SW480 (cell line): ENCODE data around the gene PTPRU.
A peak's percentile ranks its signal among the peaks of the same experiment; 100 is the strongest.
"Not testable (repeated sequence)": the region's sequence is repeated elsewhere in the genome, so short reads cannot be mapped to it uniquely, and the experiment has no call there.

Source experiments
- DNase-seq: peaks from one replicate; pipeline ENCODE4 v3.0.0-alpha.2; 2016; ENCODE audit warnings: low spot score

PTPRU gene

GRCh38 chr1:29222260-29222659, 14.1 kb upstream of the PTPRU start:
- not testable (repeated sequence) for DNase-seq

GRCh38 chr1:29222686-29223085, 13.6 kb upstream of the PTPRU start:
- DNase-seq = no peak

DNA sequence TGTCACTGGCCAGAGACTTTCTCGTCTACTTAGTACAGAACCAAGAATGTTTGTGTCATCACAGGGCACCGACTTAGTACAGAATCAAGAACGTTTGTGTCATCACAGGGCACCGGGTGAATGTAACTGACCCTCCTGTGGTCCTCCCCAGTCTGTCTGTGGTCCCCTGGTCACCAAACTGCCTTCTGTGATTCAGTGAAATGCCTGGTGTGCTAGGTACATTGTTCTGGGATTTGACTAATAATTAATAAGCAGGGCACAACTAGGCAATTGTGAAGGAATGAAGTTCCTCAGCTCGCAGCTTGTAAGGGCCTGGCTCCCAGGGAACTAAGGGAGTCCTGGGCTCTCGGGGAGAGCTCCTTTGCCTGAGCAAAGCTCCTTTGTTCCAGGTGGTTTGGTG, 12.8 kb upstream of the PTPRU start:
- no peak for DNase-seq

GRCh38 chr1:29224356-29224837, 11.9 kb upstream of the PTPRU start:
- no peak for DNase-seq

GRCh38 chr1:29225361-29225760, 11.0 kb upstream of the PTPRU start:
- no peak for DNase-seq

DNA sequence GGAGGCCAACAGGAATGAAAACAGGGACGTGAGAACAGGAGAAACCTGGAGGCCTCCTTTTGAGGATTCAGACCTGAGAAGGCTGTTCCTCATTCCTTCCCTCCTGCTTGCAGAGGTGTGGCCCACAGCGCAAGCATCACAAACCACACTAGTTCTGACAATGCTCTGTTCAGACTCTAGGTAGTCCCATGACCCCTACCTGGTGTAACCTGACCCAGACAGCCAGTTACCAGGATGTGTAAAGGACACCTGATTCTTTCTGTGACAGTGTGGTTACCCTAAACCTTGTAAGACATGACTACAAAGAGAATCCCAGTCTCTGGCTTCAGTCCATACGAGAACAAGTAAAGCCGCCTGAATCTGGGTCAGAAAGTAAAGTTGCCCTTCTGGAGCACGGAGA, 8.8 kb upstream of the PTPRU start:
- DNase-seq = peak; percentile 72

GRCh38 chr1:29230204-29230552, 6.1 kb upstream of the PTPRU start:
- no peak for DNase-seq

DNA sequence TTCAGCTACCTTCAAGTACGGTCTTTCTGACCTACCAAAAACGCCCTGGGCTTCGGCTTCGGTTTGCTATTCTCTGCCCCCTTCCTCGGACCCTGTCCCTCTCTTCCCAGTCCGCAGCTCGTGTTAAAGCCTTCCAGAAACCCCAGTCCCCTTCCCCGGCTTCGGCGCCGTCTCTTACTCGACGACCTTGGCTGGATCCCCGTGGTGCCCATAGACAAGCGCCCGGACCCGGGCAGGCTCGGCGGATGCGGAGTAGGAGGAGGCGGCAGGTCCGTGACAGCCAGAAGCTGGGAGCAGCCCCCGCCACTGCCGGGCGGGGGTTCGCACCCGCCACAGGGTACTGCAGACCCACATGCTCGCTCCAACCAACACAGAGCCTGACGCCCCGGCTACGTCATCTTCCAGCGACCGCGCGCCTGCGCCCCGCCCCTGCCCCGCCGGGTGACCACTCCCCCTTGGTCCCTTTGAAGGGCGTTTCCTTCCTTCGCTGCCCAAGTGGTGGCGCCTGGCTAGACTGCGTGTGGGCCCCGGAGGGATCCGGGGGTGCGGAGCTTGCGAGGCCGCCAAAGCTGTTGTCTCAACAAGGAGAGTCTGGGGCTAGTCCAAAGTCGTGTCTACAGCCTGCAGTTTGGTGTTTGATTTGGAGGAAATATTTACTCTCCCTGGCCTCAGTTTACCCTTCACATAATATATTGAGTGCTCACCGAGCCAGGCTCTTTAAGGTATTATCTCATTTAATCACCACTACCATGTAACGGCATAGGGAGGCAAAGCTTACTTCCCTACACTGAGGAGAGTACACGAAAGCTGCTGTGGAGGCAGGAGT, 5.6 kb upstream of the PTPRU start, which contains the start of gene MECR:
Gene MECR, minus strand, starts transcription at position 382 of the 826 bp plus-strand sequence. Its CDS starts 28 bp downstream, at position 354.
- DNase-seq = peak; percentile 88

DNA sequence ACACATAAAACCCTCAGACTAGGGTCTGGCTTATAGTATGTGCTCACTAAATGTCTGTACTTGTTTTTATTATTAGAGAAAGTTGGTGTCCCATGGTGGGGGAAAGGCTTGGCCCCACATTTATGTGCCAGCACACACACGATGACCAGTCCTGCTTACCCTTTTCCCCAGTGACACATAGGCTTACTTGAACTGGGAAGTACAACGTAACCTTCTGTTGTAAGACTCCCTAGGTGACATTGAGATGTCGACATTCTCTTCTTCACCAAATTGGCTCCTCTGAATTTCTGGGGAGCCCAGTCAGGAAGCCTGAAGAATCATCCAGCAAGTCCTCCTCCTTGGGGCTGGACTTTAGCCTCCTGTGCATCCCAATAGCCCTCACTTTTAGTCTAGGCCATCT, 3.9 kb upstream of the PTPRU start:
- no peak for DNase-seq

DNA sequence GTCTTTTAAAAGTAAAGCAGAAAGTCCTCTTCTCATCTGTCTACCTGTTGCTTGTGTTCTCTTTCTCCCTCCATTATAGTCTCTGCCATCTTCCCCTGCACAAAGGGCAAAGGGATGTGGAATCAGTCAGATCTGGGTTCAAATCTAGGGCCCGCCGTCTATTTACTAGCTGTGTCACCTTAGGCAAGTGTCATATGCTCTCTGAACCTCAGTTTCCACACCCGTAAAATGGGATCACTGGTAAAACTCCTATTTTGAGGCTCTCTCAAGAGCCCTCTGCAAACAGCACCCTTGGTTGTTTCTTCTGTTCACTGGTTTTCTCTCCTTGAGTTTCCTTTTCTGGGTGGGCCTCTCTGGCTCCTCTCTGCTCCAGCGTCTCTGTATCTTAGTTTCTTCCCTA, 2.6 kb upstream of the PTPRU start:
- DNase-seq = no peak

- no peak for DNase-seq
Observed at GRCh38 chr1:29234471-29234870, 1.9 kb upstream of the PTPRU start.

- not testable (repeated sequence) for DNase-seq
Observed at GRCh38 chr1:29234881-29235280, 1.4 kb upstream of the PTPRU start.

DNA sequence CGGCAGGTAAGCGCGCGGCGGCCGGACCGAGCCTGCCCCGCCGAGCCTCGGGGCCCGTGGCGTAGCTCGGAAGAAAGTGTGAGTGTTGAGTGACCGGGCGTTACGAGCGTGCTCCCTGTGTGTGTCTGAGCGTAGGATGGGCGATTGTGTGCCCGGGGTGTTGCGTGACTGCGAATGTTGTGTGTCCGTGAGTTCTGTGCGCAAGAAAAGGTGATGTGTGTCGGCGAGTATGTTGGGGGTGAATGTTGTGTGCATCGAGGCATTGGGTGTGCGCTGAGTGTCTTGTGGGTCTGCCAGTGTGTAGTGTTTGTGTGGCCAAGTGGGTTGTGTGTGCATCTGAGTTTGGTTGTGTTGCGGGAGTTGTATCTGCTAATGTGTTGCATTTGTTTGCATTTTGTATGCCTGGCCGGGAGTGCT, 398 bp downstream of the PTPRU start:
- peak; percentile 25 for DNase-seq

DNA sequence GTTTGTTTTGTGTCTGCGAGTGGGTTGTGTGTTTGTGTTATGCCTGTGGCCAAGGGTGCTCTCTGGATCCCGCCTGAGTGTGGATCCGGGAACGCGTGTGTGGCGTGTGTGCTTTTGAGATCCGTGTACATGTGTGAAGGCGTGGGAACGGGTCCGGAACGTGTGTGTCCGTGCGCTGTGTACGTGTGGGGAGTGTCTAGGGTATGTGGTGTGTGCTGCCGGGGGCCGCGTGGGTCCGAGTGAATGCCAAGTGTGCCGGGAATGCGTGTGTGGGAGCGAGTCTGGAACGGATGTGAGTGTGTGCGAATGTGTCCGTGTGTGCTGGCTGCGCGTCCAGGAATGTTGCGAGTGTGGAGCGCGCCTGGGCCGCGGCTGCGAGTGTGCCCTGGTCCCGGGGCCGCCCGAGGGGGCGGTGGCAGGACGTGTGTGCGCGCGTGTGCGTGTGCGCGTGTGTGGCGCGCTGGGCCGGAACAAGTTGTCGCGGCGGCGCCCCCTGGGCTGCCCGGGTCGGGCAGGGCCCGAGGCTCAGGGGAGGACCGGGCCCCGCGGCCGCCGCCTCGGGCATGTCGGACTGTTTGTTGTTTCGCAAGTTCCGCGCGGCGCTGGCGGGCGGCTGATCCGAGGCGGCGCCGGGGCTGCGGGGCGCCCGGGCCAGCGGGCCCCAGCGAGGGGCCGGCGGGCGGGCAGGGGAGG, 953 bp downstream of the PTPRU start:
- DNase-seq = peak; percentile 33

DNA sequence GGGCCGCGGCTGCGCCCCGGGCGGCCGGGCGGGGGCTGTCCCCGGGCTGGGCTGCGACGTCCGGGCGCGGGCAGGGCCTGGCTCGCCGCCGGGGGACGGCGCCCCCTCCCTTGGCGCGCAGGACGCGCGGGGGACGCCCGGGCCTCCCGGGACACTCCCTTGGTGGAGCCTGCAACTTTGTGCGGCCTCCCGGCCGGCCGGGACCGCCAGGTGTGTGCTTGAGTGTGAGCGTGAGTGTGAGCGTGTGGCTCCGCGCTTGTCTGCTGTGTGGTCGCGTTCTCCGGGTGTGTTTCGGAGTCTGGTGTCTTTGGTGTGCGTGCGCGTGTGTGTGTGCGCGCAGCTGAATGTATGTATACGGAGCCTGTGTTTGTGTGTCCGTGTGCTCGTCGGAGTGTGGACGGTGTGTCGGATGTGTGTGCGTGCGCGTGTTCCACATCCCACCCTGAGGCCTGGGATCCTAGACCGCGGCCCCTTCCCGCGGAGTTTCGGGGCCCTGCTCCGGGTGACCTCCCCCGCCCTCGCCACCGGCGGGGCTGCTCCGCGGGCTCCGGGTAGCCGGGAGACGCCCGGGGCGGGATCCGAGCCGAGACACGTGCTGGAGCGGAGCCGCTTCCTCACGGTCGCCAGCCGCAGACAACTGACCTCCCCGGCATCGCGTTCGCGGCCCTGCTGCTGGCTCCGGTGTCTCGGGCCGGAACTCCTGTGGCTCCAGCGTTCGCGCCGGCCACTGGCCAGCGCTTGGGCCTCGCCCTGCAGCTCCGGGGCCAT, 1.7 kb downstream of the PTPRU start:
- DNase-seq = peak; percentile 53

DNA sequence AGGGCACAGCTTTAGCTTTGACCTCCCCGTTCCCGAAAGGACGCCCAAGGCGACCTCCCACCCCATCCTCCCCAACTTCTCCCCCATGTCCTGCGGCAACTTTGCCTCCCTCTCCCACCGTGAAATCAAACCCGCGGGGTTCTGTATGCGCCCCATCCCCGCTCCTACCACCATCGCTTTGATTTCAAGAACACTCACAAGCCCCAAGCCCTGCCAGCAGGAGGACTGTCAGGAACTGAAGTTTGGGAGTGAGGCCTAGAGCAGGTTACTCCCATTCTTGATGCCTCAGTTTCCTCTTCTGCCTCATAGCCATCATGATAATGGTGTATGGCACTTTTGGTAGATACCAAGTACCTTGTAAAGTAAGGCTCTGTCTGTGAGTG, 2.3 kb downstream of the PTPRU start:
- no peak for DNase-seq

GRCh38 chr1:29239142-29239541, 2.8 kb downstream of the PTPRU start:
- peak; percentile 90 for DNase-seq

DNA sequence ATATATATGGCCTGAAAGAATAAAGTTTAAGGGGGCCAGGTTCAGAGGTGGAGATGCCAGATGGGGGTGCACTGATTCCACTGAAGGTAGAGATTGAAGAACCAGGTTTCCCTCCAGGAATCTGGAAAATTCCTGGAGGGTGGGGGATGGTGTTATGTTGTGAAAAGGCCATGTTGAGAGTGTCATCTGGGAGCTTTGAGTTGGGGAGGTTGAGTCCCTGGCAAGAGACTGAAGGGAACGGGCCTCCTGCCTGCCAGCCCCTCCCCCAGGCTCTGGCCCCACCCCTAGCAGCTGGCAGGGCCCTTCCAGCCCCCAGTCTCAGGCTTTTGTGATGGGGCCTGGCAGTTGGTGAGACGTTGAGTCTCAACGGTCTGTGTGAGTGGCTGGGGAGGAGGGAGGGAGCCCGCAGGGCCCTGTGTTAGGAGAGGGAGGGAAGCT, 4.1 kb downstream of the PTPRU start:
- no peak for DNase-seq

DNA sequence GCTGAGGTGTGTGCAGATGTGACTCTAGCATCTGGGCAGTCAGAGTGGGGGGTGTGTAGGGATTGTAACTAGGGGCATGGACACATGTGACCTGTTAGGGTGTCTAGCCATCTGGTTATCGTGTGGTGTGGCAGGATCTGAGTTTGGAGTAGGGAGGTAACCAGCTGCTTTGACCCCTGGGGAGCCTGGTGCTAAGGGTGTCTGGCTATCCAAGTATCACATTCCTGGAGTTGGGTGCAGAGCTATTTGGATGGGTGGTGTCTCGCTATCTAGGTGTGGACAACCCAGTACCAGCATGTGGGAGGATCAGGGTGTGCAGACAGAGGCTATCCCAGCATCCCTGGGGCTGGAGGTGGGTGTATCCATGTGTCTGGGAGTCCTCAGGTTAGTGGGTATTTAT, 4.7 kb downstream of the PTPRU start:
- DNase-seq = no peak

DNA sequence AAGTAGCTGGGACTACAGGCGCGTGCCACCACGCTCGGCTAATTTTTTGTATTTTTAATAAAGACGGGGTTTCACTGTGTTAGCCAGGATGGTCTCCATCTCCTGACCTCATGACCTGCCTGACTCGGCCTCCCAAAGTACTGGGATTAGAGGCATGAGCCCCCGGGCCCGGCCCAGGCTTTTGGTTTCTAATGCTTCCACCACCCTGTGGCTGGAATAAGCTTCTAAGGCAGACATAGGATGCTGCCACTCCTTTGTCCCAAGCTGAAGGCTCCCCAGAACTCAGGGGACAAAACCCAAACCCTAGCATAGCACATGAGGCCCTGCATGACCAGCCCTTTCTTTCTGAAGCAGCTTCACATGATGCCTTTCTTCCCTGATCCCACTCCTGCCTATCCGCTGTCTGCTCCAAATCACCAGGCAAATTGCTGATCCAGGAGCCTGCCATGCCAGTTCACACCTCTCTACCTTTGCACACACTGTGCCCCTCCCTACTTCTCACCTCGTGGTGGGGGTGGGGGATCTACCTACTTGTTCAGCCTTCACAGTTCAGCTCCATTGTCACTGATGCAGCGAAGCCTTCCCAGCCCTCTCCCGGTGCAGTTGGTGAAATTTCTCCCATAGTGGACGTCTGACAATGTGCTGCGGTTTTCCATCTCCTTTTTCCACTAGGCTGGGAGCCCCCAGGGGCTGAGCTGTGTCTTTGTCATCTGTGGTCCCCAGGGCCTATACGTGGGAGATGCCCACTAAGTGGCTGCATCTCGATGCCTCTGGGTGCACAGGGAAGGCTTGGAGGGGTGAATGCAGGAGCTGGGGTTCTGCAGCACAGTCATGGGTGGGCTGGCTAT, 6.9 kb downstream of the PTPRU start:
- DNase-seq = no peak

- DNase-seq = no peak
Observed at GRCh38 chr1:29243871-29244200, 7.5 kb downstream of the PTPRU start.

- no peak for DNase-seq
Observed at GRCh38 chr1:29245261-29245660, 8.9 kb downstream of the PTPRU start.
